GM19043 (cell line): Measurements from ENCODE around the gene CSMD2.

Experiments used
- ATAC-seq: cut with Tn5 transposase; IDR thresholded peaks from one replicate; pipeline ENCODE4 v1.9.1; 2021; ENCODE audit warnings: low read depth; ENCODE audit not compliant: unreplicated experiment

Gene CSMD2

GRCh38 chr1:33709174-33709782, 455.8 kb downstream of the CSMD2 start:
- no peak for ATAC-seq

GRCh38 chr1:33706634-33707255, 458.3 kb downstream of the CSMD2 start:
- no peak for ATAC-seq

- no peak for ATAC-seq
Observed at GRCh38 chr1:33703464-33703863, 461.6 kb downstream of the CSMD2 start.

GRCh38 chr1:33698361-33699035, 466.5 kb downstream of the CSMD2 start:
- ATAC-seq = no peak

GRCh38 chr1:33697816-33698215, 467.2 kb downstream of the CSMD2 start:
- no peak for ATAC-seq

- no peak for ATAC-seq
Observed at GRCh38 chr1:33696962-33697361, 468.1 kb downstream of the CSMD2 start.

- ATAC-seq = no peak
Observed at GRCh38 chr1:33696311-33696710, 468.7 kb downstream of the CSMD2 start.

GRCh38 chr1:33692206-33693188, 472.5 kb downstream of the CSMD2 start:
- ATAC-seq = no peak

- no peak for ATAC-seq
Observed at GRCh38 chr1:33687000-33687399, 478.0 kb downstream of the CSMD2 start.

- ATAC-seq = no peak
Observed at GRCh38 chr1:33686551-33686950, 478.5 kb downstream of the CSMD2 start.

GRCh38 chr1:33685256-33685655, 479.8 kb downstream of the CSMD2 start:
- no peak for ATAC-seq

- no peak for ATAC-seq
Observed at GRCh38 chr1:33684396-33685179, 480.4 kb downstream of the CSMD2 start.

- no peak for ATAC-seq
Observed at GRCh38 chr1:33683913-33684312, 481.1 kb downstream of the CSMD2 start.

- no peak for ATAC-seq
Observed at GRCh38 chr1:33682371-33682770, 482.7 kb downstream of the CSMD2 start.

GRCh38 chr1:33680281-33680840, 484.7 kb downstream of the CSMD2 start:
- ATAC-seq = no peak

GRCh38 chr1:33670567-33670966, 494.5 kb downstream of the CSMD2 start:
- no peak for ATAC-seq

- no peak for ATAC-seq
Observed at GRCh38 chr1:33668695-33669094, 496.3 kb downstream of the CSMD2 start.

GRCh38 chr1:33667386-33668282, 497.4 kb downstream of the CSMD2 start:
- ATAC-seq = no peak

- no peak for ATAC-seq
Observed at GRCh38 chr1:33666616-33667015, 498.4 kb downstream of the CSMD2 start.
